Measurements from ENCODE around the gene CHST3. TPM values are rescaled to one million over a fixed set of nuclear protein-coding genes. Genes with fewer than 3 reads are reported as not detected.

CHST3 gene
- total RNA-seq, 2 experiments from 2014 or later: 0.84 to 0.87 TPM

GRCh38 chr10:72014785-72015480, 50.7 kb downstream of the CHST3 start:
- H3K36me3 Mint-ChIP-seq: no peaks in the 10 kb centered on the region
- H3K27ac Mint-ChIP-seq: no peak overlapping the region
- no peak for DNase-seq
- no peaks in the 10 kb centered on the region for H3K9me3 Mint-ChIP-seq
- H3K4me3 Mint-ChIP-seq: no peak overlapping the region
- H3K4me1 Mint-ChIP-seq: no peaks in the 10 kb centered on the region
- H3K27me3 Mint-ChIP-seq: no peaks in the 10 kb centered on the region

DNA sequence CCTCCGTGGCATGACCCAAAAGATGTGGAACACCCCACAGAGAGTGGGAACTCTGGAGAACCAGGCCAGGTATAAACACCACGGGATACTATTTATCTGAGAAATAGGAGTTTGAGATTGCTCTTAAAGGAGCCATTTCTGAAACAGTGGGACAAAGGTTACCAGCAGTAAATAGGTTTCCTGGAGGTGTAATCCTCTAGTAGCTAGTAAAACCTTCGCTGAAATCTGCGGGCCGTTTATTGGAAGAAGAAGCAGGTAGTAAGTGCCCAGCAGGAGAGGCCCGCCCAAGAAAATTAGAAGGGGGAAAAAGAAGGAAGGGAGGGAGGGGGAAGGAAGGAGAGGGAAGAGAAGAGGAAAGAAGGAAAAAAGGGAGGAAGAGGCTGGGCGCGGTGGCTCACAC, 51.6 kb downstream of the CHST3 start:
- H3K27me3 Mint-ChIP-seq: no peaks in the 10 kb centered on the region

DNA sequence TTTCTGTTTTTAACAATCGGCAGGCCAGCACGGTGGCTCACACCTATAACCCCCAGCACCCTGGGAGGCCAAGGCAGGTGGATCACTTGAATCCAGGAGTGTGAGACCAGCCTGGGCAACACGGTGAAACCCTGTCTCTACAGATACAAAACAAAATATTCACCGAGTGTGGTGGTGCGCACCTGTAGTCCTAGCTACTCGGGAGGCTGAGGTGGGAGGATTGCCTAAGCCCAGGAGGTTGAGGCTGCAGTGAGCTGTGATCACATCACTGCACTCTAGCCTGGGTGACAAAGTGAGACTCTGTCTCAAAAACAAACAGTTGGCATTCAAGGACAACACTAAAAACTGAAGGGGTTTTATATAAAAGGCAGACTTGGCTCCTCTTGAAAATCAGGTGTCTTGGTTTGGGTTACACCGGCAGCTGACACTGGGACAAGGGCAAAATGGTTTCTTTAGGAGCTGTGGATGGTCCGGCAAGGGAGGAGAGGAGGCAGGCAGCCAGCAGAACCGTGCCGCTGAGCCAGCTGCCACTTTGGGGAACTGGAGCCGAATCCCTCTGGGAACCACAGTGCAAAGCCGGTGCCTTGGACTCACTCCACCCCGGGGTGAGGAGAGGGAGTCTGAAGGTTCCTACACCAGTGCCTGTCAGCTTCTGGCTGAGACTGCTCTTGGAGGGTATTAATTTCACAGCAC, 52.6 kb downstream of the CHST3 start:
- no peaks in the 10 kb centered on the region for H3K27me3 Mint-ChIP-seq
- peaks cover 4% of the 10 kb centered on the region for H3K4me1 Mint-ChIP-seq
- no peak overlapping the region for H3K27ac Mint-ChIP-seq
- H3K9me3 Mint-ChIP-seq: no peaks in the 10 kb centered on the region
- DNase-seq: no peak
- H3K36me3 Mint-ChIP-seq: no peaks in the 10 kb centered on the region
- no peak overlapping the region for H3K4me3 Mint-ChIP-seq

More for the DNA sequence above, 51.6 kb downstream of the CHST3 start:
- Mint-ChIP-seq H3K4me1 (no peaks in the 10 kb centered on the region), H3K4me3 (no peak overlapping the region), H3K27ac (no peak overlapping the region), H3K9me3 (no peaks in the 10 kb centered on the region), H3K36me3 (no peaks in the 10 kb centered on the region)
- DNase-seq: no peak

DNA sequence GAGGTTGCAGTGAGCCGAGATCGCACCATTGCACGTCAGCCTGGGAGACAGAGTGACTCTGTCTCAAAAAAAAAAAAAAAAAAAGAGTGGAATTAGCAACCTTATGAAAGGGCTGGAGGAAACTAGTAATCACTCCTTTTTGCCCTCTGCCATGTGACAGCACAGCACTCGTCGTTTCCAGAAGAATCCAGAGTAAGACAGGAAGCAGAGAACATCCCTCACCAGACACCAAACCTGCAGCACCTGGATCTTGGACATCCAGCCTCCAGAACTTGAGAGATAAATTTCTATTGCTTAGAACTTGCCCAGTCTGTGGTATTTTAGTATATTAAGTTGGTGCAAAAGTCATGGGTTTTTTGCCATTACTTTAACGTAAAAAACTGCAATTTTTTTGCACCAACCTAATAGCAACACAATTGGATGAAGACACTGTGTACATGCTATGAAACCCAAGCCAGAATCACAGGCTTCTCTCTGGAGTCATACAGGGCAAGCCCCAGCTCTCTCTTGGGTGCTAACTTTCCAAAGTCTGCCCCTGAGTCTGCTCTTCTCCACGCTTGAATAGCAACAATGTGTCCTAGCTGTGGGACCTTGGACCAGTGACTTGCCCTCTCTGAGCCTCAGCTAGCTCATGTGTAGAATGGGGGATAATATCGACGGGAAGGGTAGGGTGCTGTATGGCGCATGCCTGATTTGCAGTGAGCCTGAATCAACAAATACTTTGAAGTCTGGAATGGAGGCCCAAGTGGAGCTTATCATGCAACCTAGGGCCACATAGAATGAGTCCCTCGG, 55.1 kb downstream of the CHST3 start:
- peaks cover 4% of the 10 kb centered on the region for H3K4me1 Mint-ChIP-seq
- H3K4me3 Mint-ChIP-seq: no peak overlapping the region
- DNase-seq: no peak
- H3K36me3 Mint-ChIP-seq: no peaks in the 10 kb centered on the region
- no peaks in the 10 kb centered on the region for H3K27me3 Mint-ChIP-seq
- H3K9me3 Mint-ChIP-seq: no peaks in the 10 kb centered on the region
- H3K27ac Mint-ChIP-seq: no peak overlapping the region

GRCh38 chr10:72020914-72021809, 57.0 kb downstream of the CHST3 start:
- DNase-seq: no peak
- Mint-ChIP-seq H3K4me1 (peaks cover 4% of the 10 kb centered on the region), H3K27me3 (no peaks in the 10 kb centered on the region), H3K27ac (no peak overlapping the region), H3K4me3 (no peak overlapping the region), H3K9me3 (no peaks in the 10 kb centered on the region), H3K36me3 (no peaks in the 10 kb centered on the region)

GRCh38 chr10:72022228-72022627, 58.0 kb downstream of the CHST3 start:
- H3K27me3 Mint-ChIP-seq: no peaks in the 10 kb centered on the region
- no peak for DNase-seq
- H3K4me3 Mint-ChIP-seq: no peak overlapping the region
- peaks cover 4% of the 10 kb centered on the region for H3K4me1 Mint-ChIP-seq
- H3K36me3 Mint-ChIP-seq: no peaks in the 10 kb centered on the region
- H3K27ac Mint-ChIP-seq: no peak overlapping the region
- no peaks in the 10 kb centered on the region for H3K9me3 Mint-ChIP-seq

GRCh38 chr10:72024596-72024995, 60.4 kb downstream of the CHST3 start:
- Mint-ChIP-seq H3K4me1 (peaks cover 7% of the 10 kb centered on the region), H3K27ac (no peak overlapping the region), H3K4me3 (no peak overlapping the region), H3K9me3 (no peaks in the 10 kb centered on the region), H3K36me3 (no peaks in the 10 kb centered on the region), H3K27me3 (no peaks in the 10 kb centered on the region)
- no peak for DNase-seq

DNA sequence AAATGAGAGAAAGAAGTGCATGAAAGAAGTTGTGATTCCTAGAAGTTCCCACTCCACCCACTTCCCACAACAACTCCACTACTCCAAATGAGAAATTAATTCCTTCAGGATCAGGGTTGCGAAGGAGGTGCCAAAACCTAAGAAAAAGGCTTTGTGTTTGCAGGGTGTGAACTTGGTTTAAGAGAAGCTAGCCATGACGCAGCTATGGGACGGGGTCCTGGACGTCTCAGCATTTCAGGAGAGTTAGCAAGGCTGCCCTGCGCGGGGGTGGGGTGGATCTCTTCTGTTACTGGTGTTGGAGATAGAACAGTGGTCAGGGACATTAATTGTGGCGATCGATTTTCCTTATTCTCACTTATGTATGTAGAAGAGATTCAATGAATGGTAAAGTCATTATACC, 61.2 kb downstream of the CHST3 start:
- Mint-ChIP-seq H3K36me3 (no peaks in the 10 kb centered on the region), H3K4me1 (peaks cover 7% of the 10 kb centered on the region), H3K4me3 (no peak overlapping the region), H3K27me3 (no peaks in the 10 kb centered on the region), H3K9me3 (no peaks in the 10 kb centered on the region), H3K27ac (no peak overlapping the region)
- DNase-seq: no peak

GRCh38 chr10:72025832-72026231, 61.6 kb downstream of the CHST3 start:
- H3K27me3 Mint-ChIP-seq: no peaks in the 10 kb centered on the region
- peaks cover 7% of the 10 kb centered on the region for H3K4me1 Mint-ChIP-seq
- no peak overlapping the region for H3K27ac Mint-ChIP-seq
- no peak for DNase-seq
- no peak overlapping the region for H3K4me3 Mint-ChIP-seq
- no peaks in the 10 kb centered on the region for H3K9me3 Mint-ChIP-seq
- no peaks in the 10 kb centered on the region for H3K36me3 Mint-ChIP-seq

GRCh38 chr10:72026278-72027111, 62.3 kb downstream of the CHST3 start:
- Mint-ChIP-seq H3K4me1 (peaks cover 3% of the 10 kb centered on the region), H3K9me3 (no peaks in the 10 kb centered on the region), H3K36me3 (no peaks in the 10 kb centered on the region), H3K27ac (no peak overlapping the region), H3K4me3 (no peak overlapping the region), H3K27me3 (no peaks in the 10 kb centered on the region)
- DNase-seq: no peak

GRCh38 chr10:72027498-72027897, 63.3 kb downstream of the CHST3 start:
- no peak for DNase-seq
- no peak overlapping the region for H3K4me3 Mint-ChIP-seq
- H3K27me3 Mint-ChIP-seq: no peaks in the 10 kb centered on the region
- no peaks in the 10 kb centered on the region for H3K9me3 Mint-ChIP-seq
- peaks cover 3% of the 10 kb centered on the region for H3K4me1 Mint-ChIP-seq
- H3K36me3 Mint-ChIP-seq: no peaks in the 10 kb centered on the region
- H3K27ac Mint-ChIP-seq: no peak overlapping the region

GRCh38 chr10:72029414-72029813, 65.2 kb downstream of the CHST3 start:
- Mint-ChIP-seq H3K27ac (no peak overlapping the region), H3K9me3 (no peaks in the 10 kb centered on the region), H3K36me3 (no peaks in the 10 kb centered on the region), H3K4me3 (no peak overlapping the region), H3K27me3 (no peaks in the 10 kb centered on the region), H3K4me1 (peaks cover 3% of the 10 kb centered on the region)
- DNase-seq: no peak

- H3K36me3 Mint-ChIP-seq: no peaks in the 10 kb centered on the region
- no peaks in the 10 kb centered on the region for H3K27me3 Mint-ChIP-seq
- H3K4me3 Mint-ChIP-seq: no peak overlapping the region
- H3K4me1 Mint-ChIP-seq: peaks cover 3% of the 10 kb centered on the region
- DNase-seq: no peak
- no peak overlapping the region for H3K27ac Mint-ChIP-seq
- no peaks in the 10 kb centered on the region for H3K9me3 Mint-ChIP-seq
Observed at GRCh38 chr10:72030762-72031543, 66.8 kb downstream of the CHST3 start.

Data from activated naive CD8-positive, alpha-beta T cell treated with anti-CD3 and anti-CD28 coated beads for 36 hours (primary cell).